NCI-H774 (cell line): Measurements from ENCODE around the gene CYP1A2.
"Not testable (repeated sequence)": the region's sequence is repeated elsewhere in the genome, so short reads cannot be mapped to it uniquely, and the experiment has no call there.

ENCODE experiments used
- DNase-seq: peaks from one replicate; lab custom pipeline; 2025; lab: John Stamatoyannopoulos, UW

Gene CYP1A2, protein sequence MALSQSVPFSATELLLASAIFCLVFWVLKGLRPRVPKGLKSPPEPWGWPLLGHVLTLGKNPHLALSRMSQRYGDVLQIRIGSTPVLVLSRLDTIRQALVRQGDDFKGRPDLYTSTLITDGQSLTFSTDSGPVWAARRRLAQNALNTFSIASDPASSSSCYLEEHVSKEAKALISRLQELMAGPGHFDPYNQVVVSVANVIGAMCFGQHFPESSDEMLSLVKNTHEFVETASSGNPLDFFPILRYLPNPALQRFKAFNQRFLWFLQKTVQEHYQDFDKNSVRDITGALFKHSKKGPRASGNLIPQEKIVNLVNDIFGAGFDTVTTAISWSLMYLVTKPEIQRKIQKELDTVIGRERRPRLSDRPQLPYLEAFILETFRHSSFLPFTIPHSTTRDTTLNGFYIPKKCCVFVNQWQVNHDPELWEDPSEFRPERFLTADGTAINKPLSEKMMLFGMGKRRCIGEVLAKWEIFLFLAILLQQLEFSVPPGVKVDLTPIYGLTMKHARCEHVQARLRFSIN

DNA sequence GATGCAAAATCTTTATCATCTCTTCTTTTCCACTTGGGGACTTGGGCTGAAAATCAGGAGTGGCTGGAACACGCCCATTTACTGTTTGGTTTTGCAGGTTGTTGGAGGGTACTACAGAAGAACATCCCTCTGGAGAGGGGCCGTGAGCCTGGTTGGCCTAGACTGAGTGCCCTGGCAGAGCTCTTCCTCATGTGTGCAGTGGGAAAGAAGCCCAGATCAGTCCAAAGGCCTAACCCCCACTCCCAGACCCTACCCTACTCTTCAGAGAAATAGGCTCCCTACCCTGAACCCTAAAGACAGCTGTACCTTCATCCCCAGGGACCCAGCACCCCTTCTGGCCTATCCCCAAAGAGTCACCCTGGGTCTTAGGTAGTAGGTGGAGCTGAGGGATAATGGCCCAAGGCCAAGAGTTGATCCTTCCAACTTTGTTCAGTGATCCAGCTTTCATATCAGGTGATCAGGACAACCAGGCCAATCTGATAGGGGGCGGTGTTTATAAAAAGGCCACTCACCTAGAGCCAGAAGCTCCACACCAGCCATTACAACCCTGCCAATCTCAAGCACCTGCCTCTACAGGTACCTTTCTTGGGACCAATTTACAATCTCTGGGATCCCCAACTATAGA lies at the start of gene CYP1A2:
Gene CYP1A2, plus strand, starts transcription at position 524 of the 625 bp plus-strand sequence. CDS start 894 bp downstream, outside the sequence.
- no peak for DNase-seq

DNA sequence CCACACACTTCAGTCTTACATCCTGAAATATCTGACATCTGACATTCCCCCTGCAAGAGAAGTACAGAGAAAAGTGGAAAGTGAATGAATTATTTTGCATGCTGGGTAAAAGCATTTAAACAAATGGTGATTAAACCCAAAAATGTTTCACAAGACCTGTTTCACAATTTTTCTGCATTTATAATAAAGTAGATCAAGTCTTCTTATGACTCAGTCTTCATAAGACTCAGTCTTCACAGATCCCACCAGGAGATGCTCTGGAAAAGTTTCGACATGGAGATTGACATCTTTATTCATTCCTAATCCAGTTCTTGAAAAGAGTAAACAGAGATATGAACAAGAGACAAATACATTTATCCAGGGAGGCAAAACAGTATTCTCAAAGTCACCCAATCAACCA lies 39.6 kb upstream of the CYP1A2 start:
- no peak for DNase-seq

DNA sequence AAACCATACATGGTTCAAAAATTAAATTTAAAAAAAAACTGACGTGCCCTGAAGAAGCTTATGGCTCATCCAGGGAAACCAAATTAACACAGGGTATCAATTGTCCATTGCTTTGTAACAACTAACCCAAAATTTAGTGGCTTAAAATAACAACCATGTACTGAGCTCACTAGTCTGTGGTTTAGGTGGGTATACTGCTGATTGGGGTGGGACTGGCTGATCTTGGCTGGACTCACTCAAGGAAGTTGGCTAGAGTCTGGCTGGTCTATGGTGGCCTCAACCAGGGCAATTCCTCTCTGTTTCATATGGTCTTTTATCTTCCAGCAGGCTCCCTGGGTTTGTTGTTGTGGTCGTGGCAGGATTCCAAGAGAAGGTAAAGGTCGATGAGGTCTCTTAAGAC lies 38.8 kb upstream of the CYP1A2 start:
- DNase-seq = no peak

DNA sequence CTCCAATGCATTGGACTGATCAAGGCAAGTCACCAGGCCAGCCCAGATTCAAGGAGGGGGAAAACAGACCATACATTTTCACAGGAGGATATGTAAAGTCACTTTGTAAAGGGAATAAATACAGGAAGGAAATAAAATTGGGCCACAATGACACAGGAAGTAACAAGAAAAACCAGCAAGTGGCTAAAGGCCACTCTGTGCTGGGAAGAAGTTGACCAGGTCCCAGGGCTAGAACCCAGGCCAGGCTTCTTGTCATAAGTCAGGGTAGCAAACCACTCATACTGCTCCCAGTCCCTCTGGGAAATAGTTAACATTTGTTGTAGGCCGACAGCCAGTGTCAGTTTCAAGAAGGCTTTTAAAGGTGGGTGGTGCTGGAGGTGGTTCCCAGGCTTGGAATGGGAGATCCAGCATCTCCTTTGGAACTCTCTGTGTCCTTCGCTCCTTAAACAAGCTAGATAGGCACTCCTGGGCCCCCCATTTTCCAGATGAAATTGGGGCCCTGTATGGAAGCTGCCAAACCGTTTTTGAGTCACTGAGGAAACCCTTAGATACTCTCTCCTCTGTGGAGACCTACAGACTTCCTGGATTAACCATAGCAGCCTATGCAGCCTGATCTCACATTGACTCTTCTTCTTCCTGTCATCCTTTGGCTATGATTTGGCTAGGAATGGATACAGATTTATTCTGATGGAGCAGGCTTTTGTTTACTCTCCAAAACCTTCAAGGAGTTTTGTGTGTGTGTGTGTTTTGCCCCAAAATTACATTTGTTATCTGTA lies 38.1 kb upstream of the CYP1A2 start:
- DNase-seq = no peak

DNA sequence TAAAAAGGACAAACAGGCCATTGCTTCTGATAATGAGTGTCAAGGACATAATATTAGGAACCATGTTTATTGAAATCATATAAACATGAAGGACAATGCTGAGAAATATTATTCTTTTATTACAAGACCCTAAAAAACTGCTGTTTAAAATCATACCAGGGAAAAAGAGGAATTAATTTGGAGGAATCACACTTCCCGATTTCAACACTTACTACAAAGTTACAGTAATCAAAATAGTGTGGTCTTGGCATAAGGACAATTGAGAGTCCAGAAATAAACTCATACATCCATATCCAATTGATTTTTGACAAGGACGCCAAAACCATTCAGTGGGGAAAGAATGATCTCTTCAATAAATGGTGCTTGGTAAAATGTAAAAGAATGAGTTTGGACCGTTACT lies 36.3 kb upstream of the CYP1A2 start:
- DNase-seq = no peak

DNA sequence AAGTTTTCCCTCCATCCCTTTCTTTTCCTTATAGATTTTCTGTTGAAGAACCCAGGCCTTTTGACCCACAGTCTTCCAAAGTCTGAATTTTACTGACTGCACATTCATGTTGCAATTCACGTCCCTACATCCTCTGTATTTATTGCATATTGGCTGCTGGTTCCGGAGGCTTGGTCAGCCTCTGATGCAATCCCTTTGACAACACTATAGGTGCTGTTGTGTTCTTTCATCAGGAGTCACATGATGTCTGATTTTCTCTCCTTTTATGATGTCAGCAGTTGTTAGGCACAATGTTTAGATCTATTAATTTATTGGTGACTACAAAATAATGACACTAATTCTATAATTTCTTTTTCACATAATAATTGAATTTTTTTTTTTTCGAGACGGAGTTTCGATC lies 32.0 kb upstream of the CYP1A2 start:
- no peak for DNase-seq

DNA sequence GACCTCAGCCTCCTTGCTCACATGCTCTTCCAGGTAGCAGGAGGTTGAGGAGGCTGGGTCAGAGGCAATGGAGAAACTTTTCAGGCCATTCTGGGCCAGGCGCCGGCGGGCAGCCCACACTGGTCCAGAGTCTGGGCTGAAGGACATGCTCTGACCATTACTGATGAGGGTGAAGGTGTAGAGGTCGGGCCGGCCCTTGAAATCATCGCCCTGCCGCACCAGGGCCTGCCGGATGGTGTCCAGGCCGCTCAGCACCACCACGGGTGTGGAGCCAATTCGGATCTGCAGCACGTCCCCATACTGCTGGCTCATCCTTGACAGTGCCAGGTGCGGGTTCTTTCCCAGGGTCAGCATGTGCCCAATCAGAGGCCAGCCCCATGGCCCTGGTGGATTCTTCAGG lies 26.1 kb upstream of the CYP1A2 start:
- no peak for DNase-seq

DNA sequence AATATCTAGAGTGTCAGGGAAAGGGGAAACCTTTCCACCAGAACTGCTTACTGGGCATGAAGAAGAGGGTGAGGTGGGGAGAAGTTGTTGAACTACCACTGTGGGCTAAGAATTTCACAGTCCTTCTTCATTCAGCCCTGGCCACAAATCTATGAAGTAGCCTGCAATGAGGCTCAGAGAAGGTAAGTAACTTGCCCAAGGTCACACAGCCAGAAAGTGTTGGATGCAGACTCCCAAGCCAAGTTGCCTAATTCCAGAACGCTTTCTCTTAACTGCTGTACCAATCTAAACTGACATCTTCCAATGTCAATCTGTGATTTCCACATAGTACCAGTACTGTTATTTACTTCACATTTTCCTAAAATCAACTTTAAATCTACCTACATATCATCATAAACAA lies 25.5 kb upstream of the CYP1A2 start:
- DNase-seq = no peak

DNA sequence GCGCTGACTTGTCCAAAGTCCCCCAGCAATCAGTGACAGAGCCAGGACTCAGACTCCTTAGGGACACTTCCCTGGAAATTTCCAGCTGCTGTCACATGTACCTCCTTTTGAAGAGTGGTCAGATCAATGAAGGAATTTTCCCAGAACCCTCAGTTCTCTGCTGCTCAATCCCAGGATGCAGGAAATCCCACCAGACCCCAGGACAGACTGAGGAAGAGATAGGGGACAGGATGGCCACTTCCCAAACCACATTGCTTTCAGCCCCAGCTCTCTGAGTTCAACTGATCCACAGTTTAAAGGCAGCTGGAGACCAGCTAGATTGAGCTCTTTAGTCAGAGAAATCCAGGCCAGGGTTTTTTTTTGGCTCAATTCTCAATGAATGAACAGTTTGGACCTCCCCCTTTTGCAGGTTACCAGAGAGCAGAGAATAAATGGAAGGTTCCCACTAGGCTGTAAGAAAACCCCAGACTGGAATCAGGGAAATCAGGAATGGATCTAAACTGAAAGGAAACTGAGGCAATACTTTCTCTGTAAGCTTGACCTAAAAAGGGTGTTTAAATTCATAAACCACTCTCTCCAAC lies 24.8 kb upstream of the CYP1A2 start:
- peak; percentile 38 for DNase-seq

DNA sequence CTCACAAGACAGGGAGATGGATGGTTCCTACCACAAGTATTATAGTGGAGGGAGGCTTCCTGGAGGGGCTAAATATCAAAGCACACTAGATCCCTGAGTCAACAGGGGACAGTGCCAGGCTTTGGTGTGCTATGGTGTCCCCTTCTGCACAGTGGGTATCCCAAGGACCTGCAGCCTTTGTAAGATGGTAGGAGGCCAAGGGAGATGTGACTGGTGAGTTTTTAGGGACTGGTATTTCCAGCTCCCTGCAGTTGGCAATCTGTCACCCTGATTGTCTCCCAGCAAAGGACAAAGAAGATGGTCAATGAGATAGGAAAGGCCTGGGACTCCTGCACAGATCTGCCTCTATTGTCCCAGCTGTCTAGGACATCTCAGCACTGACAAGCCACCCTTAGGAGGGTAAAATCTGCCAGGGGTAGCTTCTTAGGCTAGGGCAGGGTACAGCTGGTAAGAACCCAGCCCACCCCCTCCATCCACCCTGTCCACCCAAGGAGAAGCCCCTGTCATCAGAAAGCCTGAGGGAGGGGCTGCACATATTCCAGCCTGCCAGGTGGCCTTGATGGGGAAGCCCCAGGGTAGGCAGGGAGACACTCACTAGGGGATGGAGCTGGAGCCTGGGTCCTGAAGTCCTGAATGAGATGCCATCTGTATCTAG lies 23.9 kb upstream of the CYP1A2 start:
- DNase-seq = no peak

DNA sequence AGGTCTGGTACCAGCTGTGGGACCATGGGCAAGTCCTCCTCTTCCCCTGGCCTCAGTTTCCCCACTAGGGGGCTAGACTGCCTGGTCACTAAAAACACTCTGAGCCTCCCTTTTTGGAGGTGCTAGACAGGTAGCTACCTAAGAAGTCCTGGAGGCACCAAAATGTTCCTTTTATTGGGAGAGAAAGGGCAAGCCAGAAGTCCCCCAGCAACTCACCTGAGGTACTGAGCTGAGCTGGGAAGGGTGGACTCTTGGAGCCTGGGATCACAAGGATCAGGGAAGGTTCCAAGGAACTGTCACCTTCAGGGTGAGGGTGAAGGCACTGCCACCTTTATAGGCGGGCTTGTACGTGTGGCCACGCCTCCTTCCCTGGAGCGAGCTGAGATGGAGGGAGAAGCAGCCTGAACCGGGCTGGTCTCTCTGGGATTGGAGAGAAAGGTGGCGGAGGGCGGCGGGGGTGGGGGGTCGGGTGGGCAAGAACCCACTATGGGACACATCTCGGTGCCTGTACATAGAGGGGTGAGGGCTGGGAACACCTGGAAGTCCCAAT lies 23.3 kb upstream of the CYP1A2 start, which contains the start of gene CYP1A1:
Gene CYP1A1, minus strand, starts transcription at position 304 of the 550 bp plus-strand sequence. CDS start 2,431 bp downstream, outside the sequence.
- no peak for DNase-seq

DNA sequence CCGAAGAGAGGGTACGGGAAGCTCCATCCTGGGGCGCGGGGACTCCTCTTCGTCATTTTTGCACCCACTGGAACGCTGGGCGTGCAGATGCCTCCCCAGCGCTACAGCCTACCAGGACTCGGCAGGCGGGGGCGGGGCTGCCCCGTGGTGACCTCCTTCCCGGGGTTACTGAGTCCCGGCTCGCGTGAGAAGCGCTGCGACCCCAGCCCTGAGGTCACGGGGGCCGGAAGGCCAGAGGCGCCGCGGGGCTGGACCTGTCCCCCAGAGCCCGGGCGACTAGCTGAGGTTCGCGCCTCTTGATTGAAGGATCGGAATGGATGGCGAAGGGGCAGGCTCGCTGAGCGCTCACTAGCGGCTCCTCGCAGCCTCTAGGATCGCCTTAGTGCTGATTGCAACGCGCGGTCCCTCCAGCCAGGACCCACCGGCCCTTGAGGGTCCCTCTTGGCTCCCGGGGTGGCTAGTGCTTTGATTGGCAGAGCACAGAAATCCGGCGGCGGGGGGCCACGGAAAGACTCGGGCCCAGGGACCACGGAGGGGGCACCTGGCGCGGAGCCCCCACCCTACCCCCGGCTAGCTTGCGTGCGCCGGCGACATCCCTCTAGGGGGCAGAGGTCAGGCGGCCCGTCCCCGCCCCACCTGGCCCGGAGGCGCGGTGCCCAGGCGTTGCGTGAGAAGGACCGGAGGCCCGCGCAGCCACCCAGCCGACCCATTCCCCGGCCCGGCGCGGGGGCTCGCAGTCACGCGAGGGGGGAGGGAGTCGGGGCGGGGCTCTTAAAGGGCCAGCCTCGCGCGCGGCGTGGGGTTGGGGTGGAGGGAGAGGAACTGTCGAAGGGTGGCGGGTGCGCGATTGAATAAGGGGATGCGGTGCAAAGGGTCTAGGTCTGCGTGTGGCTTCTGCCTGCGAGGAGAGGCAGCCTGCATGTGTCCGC lies 22.5 kb upstream of the CYP1A2 start:
- DNase-seq = peak; percentile 10

DNA sequence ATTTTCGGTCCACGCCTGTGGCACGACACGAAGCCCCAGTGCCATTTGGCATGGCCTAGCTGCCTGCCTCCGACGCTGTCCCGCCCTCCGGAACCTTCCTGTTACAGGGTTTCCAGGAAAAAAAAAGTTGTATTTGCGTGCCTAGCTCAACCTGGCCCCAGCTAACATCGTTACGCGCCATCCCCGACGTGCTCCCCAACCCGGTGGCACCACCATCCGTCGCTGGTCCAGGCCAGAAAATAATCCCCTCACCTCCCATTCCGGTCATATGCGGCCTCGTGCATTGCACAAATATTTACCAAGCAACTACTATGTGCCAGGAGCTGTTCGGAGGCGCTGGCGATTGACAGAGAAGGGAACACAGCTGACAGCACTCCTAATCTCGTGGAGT lies 21.9 kb upstream of the CYP1A2 start:
- no peak for DNase-seq

DNA sequence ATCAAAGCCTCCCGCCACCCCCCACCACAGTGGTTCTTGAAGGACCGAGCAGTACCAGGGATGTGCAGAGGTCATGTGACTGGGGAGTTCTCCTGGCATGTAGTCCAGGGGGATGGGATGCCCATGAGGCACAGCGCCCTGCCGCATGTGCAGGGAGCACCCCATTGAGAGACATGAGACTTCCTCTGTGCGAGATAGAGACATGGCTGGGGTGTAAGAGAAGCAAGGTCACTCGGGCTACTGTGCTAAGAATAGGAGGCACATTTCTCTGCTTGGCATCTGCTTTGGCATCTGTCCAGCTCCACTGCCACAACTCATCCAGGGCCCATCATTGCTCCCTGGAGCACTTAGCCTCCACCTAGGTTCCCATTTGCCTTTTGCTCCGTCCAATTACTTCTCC lies 20.9 kb upstream of the CYP1A2 start:
- DNase-seq = no peak

DNA sequence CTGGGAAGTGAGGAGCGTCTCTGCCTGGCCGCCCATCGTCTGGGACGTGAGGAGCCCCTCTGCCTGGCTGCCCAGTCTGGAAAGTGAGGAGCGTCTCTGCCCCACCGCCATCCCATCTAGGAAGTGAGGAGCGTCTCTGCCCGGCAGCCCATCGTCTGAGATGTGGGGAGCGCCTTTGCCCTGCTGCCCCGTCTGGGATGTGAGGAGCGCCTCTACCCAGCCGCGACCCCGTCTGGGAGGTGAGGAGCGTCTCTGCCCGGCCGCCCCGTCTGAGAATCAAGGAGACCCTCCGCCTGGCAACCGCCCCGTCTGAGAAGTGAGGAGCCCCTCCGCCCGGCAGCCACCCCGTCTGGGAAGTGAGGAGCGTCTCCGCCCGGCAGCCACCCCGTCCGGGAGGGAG lies 19.9 kb upstream of the CYP1A2 start:
- DNase-seq = not testable (repeated sequence)

DNA sequence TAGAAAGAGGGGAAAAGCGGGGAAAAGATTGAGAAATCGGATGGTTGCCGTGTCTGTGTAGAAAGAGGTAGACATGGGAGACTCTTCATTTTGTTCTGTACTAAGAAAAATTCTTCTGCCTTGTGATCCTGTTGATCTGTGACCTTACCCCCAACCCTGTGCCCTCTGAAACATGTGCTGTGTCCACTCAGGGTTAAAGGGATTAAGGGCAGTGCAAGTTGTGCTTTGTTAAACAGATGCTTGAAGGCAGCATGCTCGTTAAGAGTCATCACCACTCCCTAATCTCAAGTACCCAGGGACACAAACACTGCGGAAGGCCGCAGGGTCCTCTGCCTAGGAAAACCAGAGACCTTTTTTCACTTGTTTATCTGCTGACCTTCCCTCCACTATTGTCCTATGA lies 19.3 kb upstream of the CYP1A2 start:
- not testable (repeated sequence) for DNase-seq

DNA sequence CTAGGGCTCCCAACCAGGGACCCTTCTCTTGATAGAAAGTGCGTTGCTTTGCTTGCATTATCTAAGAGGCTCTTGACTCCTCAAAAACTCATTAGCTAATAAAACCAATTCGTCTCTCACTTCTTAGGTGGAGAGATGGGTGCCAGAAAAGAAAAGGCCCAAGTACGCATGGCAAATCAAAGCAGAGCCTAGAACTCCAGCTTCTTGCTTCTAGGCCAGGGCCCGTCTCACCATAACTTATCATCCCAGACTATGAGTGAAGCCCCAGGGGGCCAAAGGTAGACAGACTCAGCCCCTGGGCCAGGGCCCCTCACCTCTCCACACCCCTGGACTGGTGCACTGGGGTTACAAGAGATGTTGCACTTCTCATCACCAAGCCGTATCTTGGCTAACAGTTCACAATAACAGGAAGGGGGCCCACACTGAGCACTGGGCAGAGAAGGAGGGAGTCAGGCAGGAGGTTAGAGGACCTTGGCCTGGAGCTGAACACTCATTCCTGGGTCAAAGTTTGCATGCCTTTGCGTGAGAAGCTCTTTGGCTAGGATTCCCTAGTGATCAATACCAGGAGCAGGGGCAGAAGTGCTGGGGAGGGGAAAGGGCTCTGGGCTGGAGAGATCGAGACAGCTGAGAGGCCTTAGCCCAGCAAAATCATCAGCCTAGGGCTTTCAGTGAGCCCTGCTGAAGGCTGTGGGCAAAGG lies 17.9 kb upstream of the CYP1A2 start:
- no peak for DNase-seq

DNA sequence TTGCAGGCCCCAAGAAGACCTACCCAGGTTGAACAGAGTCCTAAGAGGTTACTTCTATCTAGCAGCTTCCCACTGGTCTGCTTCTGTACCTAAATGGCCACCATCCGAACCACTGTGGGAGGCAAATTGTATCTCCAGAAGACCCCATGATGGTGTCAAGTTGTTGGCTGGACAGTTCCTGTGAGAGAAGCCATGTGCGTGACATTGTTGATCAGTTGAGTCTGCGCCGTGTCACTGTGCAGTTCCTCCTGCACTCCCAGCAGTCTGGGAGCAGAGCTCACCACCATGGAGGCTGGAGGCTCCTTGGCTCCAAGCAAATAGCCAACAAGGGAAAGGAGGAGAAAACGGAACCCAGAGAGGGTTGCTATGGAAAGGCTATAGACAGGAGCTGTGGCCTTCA lies 15.8 kb upstream of the CYP1A2 start:
- no peak for DNase-seq

DNA sequence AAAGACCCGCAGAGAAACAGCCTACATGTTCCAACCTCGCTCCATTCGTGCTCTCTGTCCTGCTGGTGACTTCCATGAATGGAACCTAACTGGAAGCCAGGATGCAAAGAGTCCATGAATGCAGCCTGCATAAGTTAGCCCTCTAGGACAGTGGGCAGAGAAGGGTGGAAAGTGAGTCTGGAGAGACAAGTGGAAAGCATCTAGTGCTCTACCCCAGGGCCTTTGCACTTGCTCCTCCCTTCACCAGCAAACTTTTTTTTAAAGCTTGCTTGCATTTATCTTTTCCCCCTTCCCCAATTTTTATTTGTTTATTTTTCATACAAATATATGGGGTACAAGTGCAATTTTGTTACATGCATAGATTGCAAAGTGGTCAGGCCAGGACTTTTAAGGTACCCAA lies 15.4 kb upstream of the CYP1A2 start:
- no peak for DNase-seq

DNA sequence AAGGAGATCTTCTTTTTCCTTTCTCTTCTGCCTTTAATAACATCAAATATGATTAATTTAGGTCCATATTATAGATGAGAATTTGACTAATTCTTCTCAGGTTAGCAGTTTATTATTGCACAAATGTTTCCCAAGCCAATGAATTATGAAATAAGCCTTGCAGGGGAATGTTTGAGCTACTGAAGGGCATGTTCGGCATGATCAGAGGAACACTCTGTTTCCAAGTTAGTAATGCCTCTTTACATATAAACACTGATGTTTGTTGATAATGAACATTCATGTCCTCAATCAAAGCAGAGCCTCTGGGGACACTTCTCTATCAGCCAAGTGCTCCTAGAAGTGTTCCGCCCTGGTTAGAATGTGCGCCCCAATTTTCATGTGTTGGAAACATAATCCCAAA lies 13.3 kb upstream of the CYP1A2 start:
- DNase-seq = no peak
